GM20000 (cell line): ENCODE results near the gene CSRP1.
"Not testable (repeated sequence)": the region's sequence is repeated elsewhere in the genome, so short reads cannot be mapped to it uniquely, and the experiment has no call there.

Source experiments
- DNase-seq: peaks from one replicate; pipeline ENCODE4 v3.0.0; 2012; ENCODE audit warnings: low spot score
- TF ChIP-seq, protein P1 (sequence below): IDR thresholded peaks from 2 replicates; pipeline ENCODE4 v1.5.1; 2012; ENCODE audit warnings: mild to moderate bottlenecking, control low read depth; ENCODE audit errors: extremely low read depth, missing control alignments

CSRP1 gene

DNA sequence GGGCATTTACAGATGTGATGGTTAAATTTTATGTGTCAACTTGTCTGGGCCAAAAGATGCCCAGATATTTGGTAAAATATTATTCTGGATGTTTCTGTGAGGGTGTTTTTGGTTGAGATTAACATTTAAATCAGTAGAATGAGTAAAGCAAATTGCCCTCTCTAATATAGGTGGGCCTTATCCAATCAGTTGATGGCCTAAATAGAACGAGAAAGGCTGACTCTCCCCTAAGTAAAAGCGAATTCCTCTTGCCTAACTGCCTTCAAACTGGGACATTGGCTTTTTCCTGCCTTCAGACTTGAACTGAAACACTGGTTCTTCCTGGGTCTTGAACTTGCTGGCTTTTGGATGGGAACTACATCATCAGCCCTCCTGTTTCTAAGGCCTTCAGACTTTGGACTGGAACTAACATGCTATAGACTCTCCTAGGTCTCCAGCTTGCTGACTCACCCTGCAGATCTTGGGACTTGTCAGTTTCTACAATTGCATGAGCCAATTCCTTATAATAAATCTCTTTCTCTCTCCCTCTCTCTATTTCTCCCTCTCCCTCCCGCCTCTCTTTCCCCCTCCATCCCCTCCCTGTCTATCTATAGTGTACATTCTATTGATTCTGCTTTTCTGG lies 21.8 kb upstream of the CSRP1 start:
- TF ChIP-seq, protein P1, sequence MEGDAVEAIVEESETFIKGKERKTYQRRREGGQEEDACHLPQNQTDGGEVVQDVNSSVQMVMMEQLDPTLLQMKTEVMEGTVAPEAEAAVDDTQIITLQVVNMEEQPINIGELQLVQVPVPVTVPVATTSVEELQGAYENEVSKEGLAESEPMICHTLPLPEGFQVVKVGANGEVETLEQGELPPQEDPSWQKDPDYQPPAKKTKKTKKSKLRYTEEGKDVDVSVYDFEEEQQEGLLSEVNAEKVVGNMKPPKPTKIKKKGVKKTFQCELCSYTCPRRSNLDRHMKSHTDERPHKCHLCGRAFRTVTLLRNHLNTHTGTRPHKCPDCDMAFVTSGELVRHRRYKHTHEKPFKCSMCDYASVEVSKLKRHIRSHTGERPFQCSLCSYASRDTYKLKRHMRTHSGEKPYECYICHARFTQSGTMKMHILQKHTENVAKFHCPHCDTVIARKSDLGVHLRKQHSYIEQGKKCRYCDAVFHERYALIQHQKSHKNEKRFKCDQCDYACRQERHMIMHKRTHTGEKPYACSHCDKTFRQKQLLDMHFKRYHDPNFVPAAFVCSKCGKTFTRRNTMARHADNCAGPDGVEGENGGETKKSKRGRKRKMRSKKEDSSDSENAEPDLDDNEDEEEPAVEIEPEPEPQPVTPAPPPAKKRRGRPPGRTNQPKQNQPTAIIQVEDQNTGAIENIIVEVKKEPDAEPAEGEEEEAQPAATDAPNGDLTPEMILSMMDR, result no peak
- no peak for DNase-seq

DNA sequence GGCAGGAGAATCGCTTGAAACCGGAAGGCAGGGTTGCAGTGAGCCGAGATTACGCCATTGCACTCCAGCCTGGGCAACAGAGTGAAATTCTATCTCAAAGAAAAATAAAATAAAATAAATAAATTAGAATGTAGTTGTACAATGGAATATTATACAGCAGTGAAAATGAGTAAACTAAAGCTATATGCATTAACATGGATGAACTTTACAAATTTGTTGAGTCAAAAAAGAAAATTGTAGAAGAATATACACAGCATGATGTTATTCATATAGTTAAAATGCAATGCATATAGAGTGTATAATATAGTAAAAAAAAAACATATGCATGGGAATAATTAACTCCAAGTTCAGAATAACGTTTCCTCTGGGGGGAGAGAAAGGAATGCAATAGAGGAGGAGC lies 21.0 kb upstream of the CSRP1 start:
- no peak for DNase-seq
- TF ChIP-seq, protein P1, result no peak

GRCh38 chr1:201525193-201525778 lies 18.4 kb upstream of the CSRP1 start:
- no peak for DNase-seq
- TF ChIP-seq, protein P1, result no peak

DNA sequence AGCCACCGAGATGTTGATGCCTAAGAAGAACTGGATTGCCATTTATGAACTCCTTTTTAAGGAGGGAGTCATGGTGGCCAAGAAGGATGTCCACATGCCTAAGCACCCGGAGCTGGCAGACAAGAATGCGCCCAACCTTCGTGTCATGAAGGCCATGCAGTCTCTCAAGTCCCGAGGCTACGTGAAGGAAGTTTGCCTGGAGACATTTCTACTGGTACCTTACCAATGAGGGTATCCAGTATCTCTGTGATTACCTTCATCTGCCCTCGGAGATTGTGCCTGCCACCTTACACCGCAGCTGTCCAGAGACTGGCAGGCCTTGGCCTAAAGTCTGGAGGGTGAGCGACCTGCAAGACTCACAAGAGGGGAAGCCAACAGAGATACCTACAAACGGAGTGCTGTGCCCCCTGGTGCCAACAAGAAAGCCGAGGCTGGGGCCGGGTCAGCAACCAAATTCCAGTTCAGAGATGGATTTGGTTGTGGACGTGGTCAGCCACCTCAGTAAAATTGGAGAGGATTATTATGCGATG lies 13.2 kb upstream of the CSRP1 start:
- not testable (repeated sequence) for DNase-seq

DNA sequence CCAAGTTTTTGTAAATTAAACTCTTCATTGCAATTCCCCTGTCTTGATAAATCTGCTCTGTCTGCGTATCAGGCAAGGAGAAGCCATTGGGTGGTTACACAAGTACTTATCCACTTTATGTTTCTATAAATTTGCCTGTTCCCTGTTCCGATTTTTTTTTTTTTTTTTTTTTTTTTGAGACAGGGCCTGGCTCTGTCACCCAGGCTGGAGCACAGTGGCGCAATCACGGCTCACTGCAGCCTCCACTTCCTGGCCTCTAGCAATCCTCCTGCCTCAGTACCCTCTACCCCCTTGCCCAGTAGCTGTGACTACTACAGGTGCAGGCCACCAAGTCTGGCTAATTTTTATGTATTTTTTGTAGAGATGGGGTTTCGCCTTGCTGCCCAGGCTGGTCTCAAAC lies 11.1 kb upstream of the CSRP1 start:
- TF ChIP-seq, protein P1, result no peak
- no peak for DNase-seq

DNA sequence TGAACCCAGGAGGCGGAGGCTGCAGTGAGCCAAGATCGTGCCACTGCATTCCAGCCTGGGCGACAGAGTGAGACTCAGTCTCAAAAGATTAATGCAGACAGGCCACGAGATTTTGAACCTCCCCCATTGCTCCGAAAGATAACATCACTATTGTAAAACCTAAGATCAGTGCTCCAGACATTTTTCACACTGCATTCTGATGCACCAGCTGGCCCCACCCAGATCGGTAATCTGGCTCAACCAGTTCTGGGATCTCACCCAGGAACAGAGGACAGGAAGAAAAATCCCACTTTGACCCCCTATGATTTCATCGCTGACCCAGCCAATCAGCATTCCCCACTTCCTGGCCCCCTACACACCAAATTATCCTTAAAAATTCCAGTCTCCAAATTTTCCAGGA lies 10.7 kb upstream of the CSRP1 start:
- TF ChIP-seq, protein P1, result no peak
- DNase-seq, result no peak

DNA sequence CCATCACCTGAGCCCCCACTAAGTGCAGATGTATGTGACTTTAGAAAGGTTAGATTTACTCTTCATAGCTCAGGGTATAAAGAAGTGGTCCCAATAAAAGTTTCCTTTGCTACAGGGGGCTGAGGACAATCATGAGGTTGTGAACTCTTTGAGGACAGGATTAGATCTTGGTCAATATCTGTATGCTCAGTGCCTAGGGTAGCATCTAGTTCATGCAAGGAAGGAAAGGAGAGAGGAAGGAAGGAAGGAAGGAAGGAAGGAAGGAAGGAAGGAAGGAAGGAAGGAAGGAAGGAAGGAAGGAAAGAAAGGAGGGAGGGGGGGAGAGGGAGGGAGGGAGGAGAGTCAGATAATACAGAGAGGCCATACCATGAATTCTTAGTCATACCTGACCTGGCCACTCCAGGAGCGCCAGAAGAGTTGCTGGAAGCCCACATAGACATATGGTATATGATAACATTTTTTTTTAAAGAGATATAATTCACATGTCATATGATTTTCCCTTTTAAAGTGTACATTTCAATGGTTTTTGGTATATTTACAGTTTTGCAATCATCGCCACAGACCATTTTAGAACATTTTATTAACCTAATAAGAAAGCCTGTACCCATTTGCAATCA lies 9.7 kb upstream of the CSRP1 start:
- no peak for DNase-seq

More for the DNA sequence above, 9.7 kb upstream of the CSRP1 start:
- TF ChIP-seq, protein P1, result no peak
